K562 (cell line): ENCODE measurements around the gene THAP9. TPM values are rescaled to one million over a fixed set of nuclear protein-coding genes. Genes with fewer than 3 reads are reported as not detected.

Experiments
- ATAC-seq: fragments of 200-7000 bp; cut with Tn5 transposase; 3 replicates; pipeline ENCODE4 v1.9.1; 2020; ENCODE audit warnings: moderate library complexity
- BruUV-seq: library from RNA; stranded (reverse); fragments of 400-500 nt; replicated peaks from 2 replicates; lab custom pipeline; 2021; lab: Mats Ljungman, UMichigan
- CTCF ChIA-PET: fragments of 300-600 bp; formaldehyde crosslinking; extraction: SDS; loops from one replicate; lab custom pipeline; 2021; ENCODE audit warnings: low intra/inter-chr PET ratio; lab: Yijun Ruan, JAX
- POLR2A ChIA-PET: fragments of 300-600, 350-650 bp; sonication (Branson Sonifier 250); formaldehyde crosslinking; extraction: SDS; loops from one replicate; lab custom pipeline; 2021; ENCODE audit warnings: antibody characterized with exemption, inconsistent platforms; lab: Yijun Ruan, JAX
- DNase-seq, 4 experiments: peaks; one replicate each; pipeline versions ENCODE4 v3.0.0 to v3.0.0-alpha.2; 2011 to 2018; ENCODE audit warnings: low spot score in 3 of 4, mixed read lengths in 3 of 4; ENCODE audit errors: extremely low read depth in 1 of 4
- FAIRE-seq: peaks from 2 replicates; lab custom pipeline; 2011; peaks lifted over from hg19 to GRCh38; lab: Jason Lieb, UNC
- H2AFZ ChIP-seq: 2 replicates; pipeline ENCODE4 v1.6.0; 2011; ENCODE audit warnings: low read depth, low read length, control low read depth, inconsistent platforms
- H3K27ac ChIP-seq: fragments of 200-600 bp; 3 replicates; pipeline ENCODE4 v1.8.0; 2011; ENCODE audit warnings: low read depth, mild to moderate bottlenecking, control low read depth, inconsistent platforms, low read length, moderate library complexity, mixed read lengths; ENCODE audit errors: extremely low read depth
- H3K27me3 ChIP-seq, 2 experiments: fragments of 300-600 bp in 1 of 2; 2 replicates in 1 of 2; 3 replicates in 1 of 2; pipeline versions ENCODE4 v1.6.0 to v1.8.0; 2011; ENCODE audit warnings: inconsistent platforms in 2 of 2, low read length in 2 of 2, mild to moderate bottlenecking in 1 of 2, mixed read lengths in 1 of 2, moderate library complexity in 1 of 2; ENCODE audit not compliant: control insufficient read depth in 2 of 2, insufficient read depth in 2 of 2
- H3K36me3 ChIP-seq: fragments of 300-600 bp; 3 replicates; pipeline ENCODE4 v1.8.0; 2011; ENCODE audit warnings: mild to moderate bottlenecking, low read length, inconsistent platforms; ENCODE audit not compliant: control insufficient read depth, insufficient read depth
- H3K4me1 ChIP-seq, 2 experiments: fragments of 200-600 bp in 1 of 2; replicated peaks in 1 of 2; 2 replicates in 1 of 2; 3 replicates in 1 of 2; pipeline versions ENCODE4 v1.5.1 to v1.8.0; 2011; ENCODE audit warnings: inconsistent platforms in 2 of 2, low read length in 2 of 2, mild to moderate bottlenecking in 1 of 2, mixed read lengths in 1 of 2, moderate library complexity in 1 of 2; ENCODE audit not compliant: control insufficient read depth in 2 of 2, insufficient read depth in 2 of 2
- H3K4me2 ChIP-seq: 2 replicates; pipeline ENCODE4 v1.6.1; 2011; ENCODE audit warnings: low read length, control low read depth, inconsistent platforms, mixed read lengths; ENCODE audit not compliant: insufficient read depth
- H3K4me3 ChIP-seq: fragments of 200-600 bp; sonication (generic), shearing (Covaris generic); 2 replicates; pipeline ENCODE4 v1.5.1; 2016; ENCODE audit warnings: control low read depth, inconsistent platforms
- H3K79me2 ChIP-seq: fragments of 200-600 bp; 3 replicates; pipeline ENCODE4 v1.8.0; 2011; ENCODE audit warnings: low read length, inconsistent platforms; ENCODE audit not compliant: control insufficient read depth, insufficient read depth
- H3K9ac ChIP-seq, 2 experiments: 2 replicates each; pipeline versions ENCODE4 v1.6.0 to v1.6.1; 2011; ENCODE audit warnings: low read depth in 2 of 2, low read length in 2 of 2, control low read depth in 1 of 2, inconsistent platforms in 1 of 2, mild to moderate bottlenecking in 1 of 2, mixed read lengths in 1 of 2; ENCODE audit not compliant: insufficient read depth in 1 of 2
- H3K9me1 ChIP-seq: one replicate; pipeline ENCODE4 v1.6.0; 2011; ENCODE audit warnings: inconsistent platforms, mild to moderate bottlenecking, low read length, moderate library complexity; ENCODE audit not compliant: control insufficient read depth, insufficient read depth
- H3K9me3 ChIP-seq: replicated peaks from 2 replicates; pipeline ENCODE4 v1.5.1; 2011; ENCODE audit warnings: low read depth, low read length, inconsistent platforms; ENCODE audit not compliant: control insufficient read depth, insufficient read depth
- H4K20me1 ChIP-seq: replicated peaks from 2 replicates; pipeline ENCODE4 v1.6.1; 2011; ENCODE audit warnings: low read length, inconsistent platforms, mixed read lengths; ENCODE audit not compliant: control insufficient read depth, insufficient read depth
- DLX4 ChIP-seq: fragments of 250-450 bp; sonication (Bioruptor Pico); IDR thresholded peaks from 2 replicates; pipeline ENCODE4 v1.6.1; 2021; ENCODE audit warnings: mild to moderate bottlenecking
- GATA2 ChIP-seq: sonication (generic); formaldehyde crosslinking; IDR thresholded peaks from 2 replicates; pipeline ENCODE4 v1.4.0; 2020; ENCODE audit warnings: mild to moderate bottlenecking, missing genetic modification reagents
- HDGF ChIP-seq: fragments of 450-650 bp; IDR thresholded peaks from 2 replicates; pipeline ENCODE4 v1.6.1; 2016
- KAT7 ChIP-seq: sonication (generic); formaldehyde crosslinking; IDR thresholded peaks from 2 replicates; pipeline ENCODE4 v1.8.0; 2022; ENCODE audit warnings: missing genetic modification reagents, mild to moderate bottlenecking, borderline replicate concordance
- TAF7 ChIP-seq: fragments of 450-650 bp; IDR thresholded peaks from 2 replicates; pipeline ENCODE4 v1.6.1; 2016; ENCODE audit warnings: missing genetic modification characterization, missing compliant biosample characterization
- TCF7L2 ChIP-seq: fragments of 150-350 bp; IDR thresholded peaks from 2 replicates; pipeline ENCODE4 v1.6.1; 2016; ENCODE audit warnings: low read depth, mild to moderate bottlenecking, low read length, moderate library complexity
- ZBTB1 ChIP-seq: sonication (generic); formaldehyde crosslinking; IDR thresholded peaks from 2 replicates; pipeline ENCODE4 v1.8.1; 2023; ENCODE audit warnings: missing genetic modification reagents, low read depth, mild to moderate bottlenecking, borderline replicate concordance
- ZC3H4 ChIP-seq: sonication (generic); formaldehyde crosslinking; IDR thresholded peaks from 2 replicates; pipeline ENCODE4 v1.9.0; 2021; ENCODE audit warnings: missing genetic modification reagents, borderline replicate concordance
- ZNF134 ChIP-seq: fragments of 250-450 bp; sonication (Bioruptor Pico); conservative IDR thresholded peaks from 2 replicates; pipeline ENCODE4 v1.4.0; 2020
- whole genome bisulfite sequencing: fragments of 100-300 bp; shearing (Covaris generic); methylation state at CpG from one replicate; pipeline ENCODE4 v1.1.6; 2016; ENCODE audit warnings: low coverage, mixed read lengths; ENCODE audit not compliant: insufficient coverage; ENCODE audit errors: missing lambda C conversion rate; 5-methylcytosine and 5-hydroxymethylcytosine counted together
- in situ Hi-C: fragments of 300-500 bp; cut with MboI; formaldehyde crosslinking; loops from 4 replicates; pipeline ENCODE4 v1.15.0; 2018; ENCODE audit warnings: inconsistent platforms, mixed read lengths
- intact Hi-C: fragments of 100-400 bp; cut with micrococcal nuclease; formaldehyde crosslinking; loops from 2 replicates; pipeline ENCODE4 v1.14.2; 2022
- polyA plus RNA-seq, 8 experiments: library from polyadenylated mRNA; depleted of rRNA in 4 of 8; stranded (reverse) in 5 of 8; unstranded in 3 of 8; fragments of >200 nt; fragmentation: Nextera tagmentation in 2 of 8; fragmentation: Illumina TruSeq in 1 of 8; extraction: Ambion mirVana in 2 of 8; extraction: Trizol in 1 of 8; gene quantifications; 2 replicates each; pipeline versions ENCODE4 v1.2.1 to v1.2.3, GENCODE V29; 2011 to 2014; ENCODE audit warnings: inconsistent platforms in 1 of 8, missing spikeins in 1 of 8
- total RNA-seq, 7 experiments: library from RNA; depleted of rRNA in 6 of 7; stranded (reverse); fragments of >200 nt in 6 of 7; fragmentation: Illumina TruSeq in 2 of 7; extraction: Trizol in 2 of 7; gene quantifications; 2 replicates each; pipeline versions ENCODE4 v1.2.1 to v1.2.3, GENCODE V29; 2011 to 2021; ENCODE audit warnings: low replicate concordance in 1 of 7
- TF ChIP-seq, protein P1 (sequence below), 2 experiments: IDR thresholded peaks in 1 of 2; conservative IDR thresholded peaks in 1 of 2; 2 replicates each; pipeline ENCODE4 v1.6.1; 2016; ENCODE audit warnings: low read depth in 2 of 2, mild to moderate bottlenecking in 1 of 2, missing compliant biosample characterization in 1 of 2, missing genetic modification characterization in 1 of 2, moderate library complexity in 1 of 2

THAP9 gene
- total and polyA plus RNA-seq, 9 of the 15 experiments (the other 6 are each of a cell fraction or from before 2014, with no cell fraction given) = 3.4 to 7.0 (median 5.4) TPM

GRCh38 chr4:82954212-82954611 lies 53.7 kb downstream of the THAP9 start:
- DNase-seq = no peak
- TF ChIP-seq ZBTB1 (no peak), HDGF (no peak), KAT7 (CRISPR knock-in tag) (no peak), TCF7L2 (no peak), GATA2 (CRISPR knock-in tag) (no peak), DLX4 (no peak), ZNF134 (no peak), ZC3H4 (no peak), TAF7 (tag) (no peak)
- TF ChIP-seq, protein P1, sequence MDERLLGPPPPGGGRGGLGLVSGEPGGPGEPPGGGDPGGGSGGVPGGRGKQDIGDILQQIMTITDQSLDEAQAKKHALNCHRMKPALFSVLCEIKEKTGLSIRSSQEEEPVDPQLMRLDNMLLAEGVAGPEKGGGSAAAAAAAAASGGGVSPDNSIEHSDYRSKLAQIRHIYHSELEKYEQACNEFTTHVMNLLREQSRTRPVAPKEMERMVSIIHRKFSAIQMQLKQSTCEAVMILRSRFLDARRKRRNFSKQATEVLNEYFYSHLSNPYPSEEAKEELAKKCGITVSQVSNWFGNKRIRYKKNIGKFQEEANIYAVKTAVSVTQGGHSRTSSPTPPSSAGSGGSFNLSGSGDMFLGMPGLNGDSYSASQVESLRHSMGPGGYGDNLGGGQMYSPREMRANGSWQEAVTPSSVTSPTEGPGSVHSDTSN (CRISPR knock-in tag; IDR thresholded peaks at IDR 0.05; ENCODE audit: low read depth) = no peak
- TF ChIP-seq, protein P1 (tag; conservative IDR thresholded peaks at IDR 0.05; ENCODE audit: low read depth) = no peak
- Histone ChIP-seq H3K79me2 (peaks cover 2% of the 10 kb centered on the region; the same call in 1 of the 3 replicates), H3K9me3 (no peaks in the 10 kb centered on the region), H3K27ac (no peak overlapping the region), H3K27me3 (no peaks in the 10 kb centered on the region), H3K9me1 (no peaks in the 10 kb centered on the region), H2AFZ (no peak overlapping the region), H3K9ac (no peak overlapping the region), H3K4me1 (no peaks in the 10 kb centered on the region), H4K20me1 (no peaks in the 10 kb centered on the region), H3K4me2 (no peak overlapping the region), H3K36me3 (peaks cover 22% of the 10 kb centered on the region; the same call in 1 of the 3 replicates), H3K4me3 (no peak overlapping the region)
- no peak for ATAC-seq
- FAIRE-seq = no peak
- BruUV-seq = no TSS peak
- POLR2A ChIA-PET = no interaction called here
- 91% methylated on average over 4 of the region's 4 CpGs for WGBS
- intact Hi-C loops = no loop called here
- in situ Hi-C loops = no loop called here
- CTCF ChIA-PET = no interaction called here
